SK-N-SH treated with all-trans-retinoic acid at 6 μM for 48 hours (cell line): ENCODE data around the gene PCP4L1.

Experiments
- ATAC-seq: fragments of 200-7000 bp; cut with Tn5 transposase; 3 replicates; pipeline ENCODE4 v1.9.1; 2020; ENCODE audit warnings: mild to moderate bottlenecking, moderate library complexity
- ARNTL ChIP-seq: fragments of 450-650 bp; formaldehyde crosslinking; IDR thresholded peaks from 2 replicates; pipeline ENCODE4 v1.5.0; 2020; ENCODE audit warnings: low read depth, mild to moderate bottlenecking, moderate library complexity, borderline replicate concordance
- BACH2 ChIP-seq: fragments of 250-450 bp; sonication (Bioruptor Pico); IDR thresholded peaks from 2 replicates; pipeline ENCODE4 v1.9.0; 2021; ENCODE audit warnings: mild to moderate bottlenecking, borderline replicate concordance
- CREB5 ChIP-seq: fragments of 250-450 bp; sonication (Bioruptor Pico); IDR thresholded peaks from 2 replicates; pipeline ENCODE4 v1.5.1; 2020; ENCODE audit warnings: low read depth, mild to moderate bottlenecking, moderate library complexity
- CSDC2 ChIP-seq: fragments of 250-450 bp; sonication (Bioruptor Pico); IDR thresholded peaks from 2 replicates; pipeline ENCODE4 v1.5.0; 2020; ENCODE audit warnings: mild to moderate bottlenecking, moderate library complexity
- CSRNP3 ChIP-seq: fragments of 250-450 bp; sonication (Bioruptor Pico); IDR thresholded peaks from 2 replicates; pipeline ENCODE4 v1.5.1; 2021; ENCODE audit warnings: mild to moderate bottlenecking, moderate library complexity
- ESRRG ChIP-seq: fragments of 250-450 bp; sonication (Bioruptor Pico); IDR thresholded peaks from 2 replicates; pipeline ENCODE4 v1.6.1; 2021; ENCODE audit warnings: mild to moderate bottlenecking
- GLIS3 ChIP-seq: fragments of 250-450 bp; sonication (Bioruptor Pico); IDR thresholded peaks from 2 replicates; pipeline ENCODE4 v1.5.0; 2020; ENCODE audit warnings: mild to moderate bottlenecking, moderate library complexity
- ISL1 ChIP-seq: fragments of 250-450 bp; sonication (Bioruptor Pico); IDR thresholded peaks from 2 replicates; pipeline ENCODE4 v2.1.2; 2022; ENCODE audit warnings: mild to moderate bottlenecking, moderate library complexity
- OSR1 ChIP-seq: fragments of 250-450 bp; sonication (Bioruptor Pico); IDR thresholded peaks from 2 replicates; pipeline ENCODE4 v1.8.0; 2022; ENCODE audit warnings: moderate library complexity, mild to moderate bottlenecking, inconsistent platforms
- POU6F1 ChIP-seq: fragments of 250-450 bp; sonication (Bioruptor Pico); IDR thresholded peaks from 2 replicates; pipeline ENCODE4 v1.8.0; 2021; ENCODE audit warnings: low read depth, mild to moderate bottlenecking, moderate library complexity, borderline replicate concordance
- PPARA ChIP-seq: fragments of 250-450 bp; sonication (Bioruptor Pico); IDR thresholded peaks from 2 replicates; pipeline ENCODE4 v1.5.0; 2020; ENCODE audit warnings: mild to moderate bottlenecking, borderline replicate concordance
- RARB ChIP-seq: fragments of 250-450 bp; sonication (Bioruptor Pico); IDR thresholded peaks from 2 replicates; pipeline ENCODE4 v1.8.0; 2021; ENCODE audit warnings: mild to moderate bottlenecking, moderate library complexity
- TCF4 ChIP-seq: fragments of 250-450 bp; sonication (Bioruptor Pico); IDR thresholded peaks from 2 replicates; pipeline ENCODE4 v1.8.0; 2021; ENCODE audit warnings: mild to moderate bottlenecking, moderate library complexity, borderline replicate concordance
- TOX ChIP-seq: fragments of 250-450 bp; sonication (Bioruptor Pico); IDR thresholded peaks from 2 replicates; pipeline ENCODE4 v1.8.0; 2021; ENCODE audit warnings: mild to moderate bottlenecking, moderate library complexity, borderline replicate concordance
- TSHZ2 ChIP-seq: fragments of 250-450 bp; sonication (Bioruptor Pico); IDR thresholded peaks from 2 replicates; pipeline ENCODE4 v1.5.0; 2020; ENCODE audit warnings: mild to moderate bottlenecking, moderate library complexity
- ZC3H10 ChIP-seq: fragments of 250-450 bp; sonication (Bioruptor Pico); IDR thresholded peaks from 2 replicates; pipeline ENCODE4 v1.5.1; 2021; ENCODE audit warnings: mild to moderate bottlenecking, moderate library complexity
- ZFP3 ChIP-seq: fragments of 250-450 bp; sonication (Bioruptor Pico); IDR thresholded peaks from 2 replicates; pipeline ENCODE4 v1.5.0; 2020; ENCODE audit warnings: mild to moderate bottlenecking, moderate library complexity
- ZFP30 ChIP-seq: fragments of 450-650 bp; formaldehyde crosslinking; IDR thresholded peaks from 2 replicates; pipeline ENCODE4 v1.5.0; 2022; ENCODE audit warnings: mild to moderate bottlenecking, moderate library complexity
- ZNF565 ChIP-seq: fragments of 450-650 bp; formaldehyde crosslinking; conservative IDR thresholded peaks from 2 replicates; pipeline ENCODE4 v1.5.0; 2020; ENCODE audit warnings: low read depth, mild to moderate bottlenecking, moderate library complexity
- ZNF70 ChIP-seq: fragments of 450-650 bp; formaldehyde crosslinking; IDR thresholded peaks from 2 replicates; pipeline ENCODE4 v1.5.0; 2020; ENCODE audit warnings: mild to moderate bottlenecking, moderate library complexity
- ZNF8 ChIP-seq: fragments of 450-650 bp; formaldehyde crosslinking; IDR thresholded peaks from 2 replicates; pipeline ENCODE4 v1.5.0; 2020; ENCODE audit warnings: mild to moderate bottlenecking, moderate library complexity
- TF ChIP-seq, protein P1 (sequence below): fragments of 250-450 bp; sonication (Bioruptor Pico); IDR thresholded peaks from 2 replicates; pipeline ENCODE4 v1.8.0; 2020; ENCODE audit warnings: mild to moderate bottlenecking, moderate library complexity, borderline replicate concordance

PCP4L1 gene

DNA sequence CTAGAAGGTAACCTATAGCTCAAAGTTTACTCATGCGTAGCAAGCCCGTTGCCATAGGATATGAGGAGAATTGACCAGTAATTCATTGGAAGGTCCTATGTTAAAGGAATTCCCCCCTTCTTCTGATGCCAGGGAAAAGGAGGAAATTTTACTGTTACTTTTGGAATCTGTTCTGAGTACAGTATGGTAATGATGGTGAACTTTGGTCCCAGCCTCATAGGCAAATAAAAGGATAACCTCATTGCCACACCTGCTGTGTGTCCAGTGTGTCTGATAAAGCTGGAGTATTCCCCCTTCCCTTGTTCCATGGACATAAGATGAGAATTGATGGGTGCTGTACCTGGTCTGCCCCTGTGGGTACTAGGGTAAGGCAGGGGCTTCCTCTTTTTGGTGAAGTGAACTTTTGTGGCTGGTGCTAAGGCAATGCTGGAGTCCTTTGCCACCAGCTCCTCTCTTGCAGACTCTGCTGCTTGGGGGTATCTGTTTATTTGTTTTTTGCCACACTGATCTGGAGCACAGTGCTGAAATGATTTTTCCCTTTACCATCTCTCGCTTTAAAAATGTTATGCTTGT, 29.0 kb downstream of the PCP4L1 start (continued):
- TF ChIP-seq CSRNP3 (CRISPR knock-in tag) (no peak), ARNTL (no peak), GLIS3 (CRISPR knock-in tag) (no peak), ZNF8 (CRISPR knock-in tag) (no peak)

GRCh38 chr1:161290779-161291178, 32.2 kb downstream of the PCP4L1 start:
- no peak for ATAC-seq
- TF ChIP-seq TCF4 (CRISPR knock-in tag) (no peak), CSDC2 (no peak), TOX (no peak), ZNF8 (CRISPR knock-in tag) (no peak), OSR1 (CRISPR knock-in tag) (no peak), POU6F1 (no peak), ZFP3 (CRISPR knock-in tag) (no peak), BACH2 (no peak), ESRRG (CRISPR knock-in tag) (no peak), PPARA (CRISPR knock-in tag) (no peak), ZFP30 (CRISPR knock-in tag) (no peak), CSRNP3 (CRISPR knock-in tag) (no peak), ZNF565 (CRISPR knock-in tag) (no peak), ISL1 (CRISPR knock-in tag) (no peak), ZNF70 (CRISPR knock-in tag) (no peak)
- TF ChIP-seq, protein P1, sequence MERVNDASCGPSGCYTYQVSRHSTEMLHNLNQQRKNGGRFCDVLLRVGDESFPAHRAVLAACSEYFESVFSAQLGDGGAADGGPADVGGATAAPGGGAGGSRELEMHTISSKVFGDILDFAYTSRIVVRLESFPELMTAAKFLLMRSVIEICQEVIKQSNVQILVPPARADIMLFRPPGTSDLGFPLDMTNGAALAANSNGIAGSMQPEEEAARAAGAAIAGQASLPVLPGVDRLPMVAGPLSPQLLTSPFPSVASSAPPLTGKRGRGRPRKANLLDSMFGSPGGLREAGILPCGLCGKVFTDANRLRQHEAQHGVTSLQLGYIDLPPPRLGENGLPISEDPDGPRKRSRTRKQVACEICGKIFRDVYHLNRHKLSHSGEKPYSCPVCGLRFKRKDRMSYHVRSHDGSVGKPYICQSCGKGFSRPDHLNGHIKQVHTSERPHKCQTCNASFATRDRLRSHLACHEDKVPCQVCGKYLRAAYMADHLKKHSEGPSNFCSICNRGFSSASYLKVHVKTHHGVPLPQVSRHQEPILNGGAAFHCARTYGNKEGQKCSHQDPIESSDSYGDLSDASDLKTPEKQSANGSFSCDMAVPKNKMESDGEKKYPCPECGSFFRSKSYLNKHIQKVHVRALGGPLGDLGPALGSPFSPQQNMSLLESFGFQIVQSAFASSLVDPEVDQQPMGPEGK (CRISPR knock-in tag): no peak

DNA sequence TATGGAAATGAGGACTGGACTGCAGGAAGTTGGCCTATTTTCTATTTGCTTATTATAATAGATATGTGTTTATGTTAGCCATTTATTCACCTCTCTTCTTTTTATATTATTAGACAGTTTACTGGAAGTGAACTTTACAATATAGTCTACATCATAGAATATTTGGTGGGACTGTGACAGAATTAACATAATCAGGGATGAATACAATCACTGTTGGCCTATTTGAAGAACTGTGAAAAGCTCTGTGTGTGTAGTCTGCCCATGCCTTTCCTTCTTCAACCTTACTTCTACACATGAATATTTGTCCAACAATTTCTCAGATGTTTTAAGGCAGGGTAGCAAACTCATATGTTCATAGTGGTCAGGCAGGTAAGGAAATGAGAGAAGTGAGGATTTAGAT, 38.9 kb downstream of the PCP4L1 start:
- no peak for ATAC-seq
- TF ChIP-seq RARB (CRISPR knock-in tag) (no peak), TOX (no peak), ZNF565 (CRISPR knock-in tag) (no peak), ZFP30 (CRISPR knock-in tag) (no peak)

DNA sequence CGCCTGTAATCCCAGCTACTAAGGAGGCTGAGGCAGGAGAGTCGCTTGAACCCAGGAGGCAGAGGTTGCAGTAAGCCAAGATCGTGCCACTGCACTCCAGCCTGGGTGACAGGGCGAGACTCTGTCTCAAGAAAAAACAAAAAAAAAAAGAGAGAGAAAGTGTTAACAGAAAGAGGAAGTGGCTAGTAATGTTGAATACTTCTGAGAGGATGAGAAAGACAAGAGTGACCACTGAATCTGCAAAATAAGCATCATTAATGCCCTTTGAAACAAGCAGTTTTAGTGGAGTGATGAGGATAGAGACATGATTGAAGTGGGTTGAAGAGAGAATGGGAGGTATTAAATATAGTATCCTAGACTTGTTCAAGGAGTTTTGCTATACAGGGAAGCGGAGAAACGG, 39.6 kb downstream of the PCP4L1 start:
- TF ChIP-seq ZNF70 (CRISPR knock-in tag): no peak
- no peak for TF ChIP-seq CREB5
- TF ChIP-seq OSR1 (CRISPR knock-in tag): no peak
- no peak for TF ChIP-seq TSHZ2 (CRISPR knock-in tag)
- TF ChIP-seq ZC3H10 (CRISPR knock-in tag): no peak
- TF ChIP-seq, protein P1 (CRISPR knock-in tag): no peak
- TF ChIP-seq ZFP30 (CRISPR knock-in tag): no peak
- no peak for TF ChIP-seq RARB (CRISPR knock-in tag)
- no peak for TF ChIP-seq PPARA (CRISPR knock-in tag)
- no peak for ATAC-seq
